GM21717 (cell line): ENCODE data around the gene SLC1A7.

Source experiments
- ATAC-seq: cut with Tn5 transposase; IDR thresholded peaks from one replicate; pipeline ENCODE4 v1.9.1; 2021; ENCODE audit warnings: mild to moderate bottlenecking, moderate library complexity; ENCODE audit not compliant: unreplicated experiment

SLC1A7 gene

DNA sequence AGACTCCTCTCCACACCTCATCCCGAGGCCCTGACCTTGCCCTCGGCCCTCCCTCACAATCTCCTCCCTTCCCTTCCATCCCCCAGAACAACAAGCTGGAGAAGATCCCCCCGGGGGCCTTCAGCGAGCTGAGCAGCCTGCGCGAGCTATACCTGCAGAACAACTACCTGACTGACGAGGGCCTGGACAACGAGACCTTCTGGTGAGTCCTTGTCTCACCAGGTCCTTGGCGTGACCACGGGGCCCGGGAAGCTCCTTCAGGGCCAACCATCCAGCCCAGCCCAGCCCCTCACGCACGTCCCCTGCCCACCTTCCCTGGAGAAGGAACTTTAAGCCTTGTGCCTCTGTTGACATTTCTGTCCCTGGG, 64.9 kb downstream of the SLC1A7 start:
- no peak for ATAC-seq

DNA sequence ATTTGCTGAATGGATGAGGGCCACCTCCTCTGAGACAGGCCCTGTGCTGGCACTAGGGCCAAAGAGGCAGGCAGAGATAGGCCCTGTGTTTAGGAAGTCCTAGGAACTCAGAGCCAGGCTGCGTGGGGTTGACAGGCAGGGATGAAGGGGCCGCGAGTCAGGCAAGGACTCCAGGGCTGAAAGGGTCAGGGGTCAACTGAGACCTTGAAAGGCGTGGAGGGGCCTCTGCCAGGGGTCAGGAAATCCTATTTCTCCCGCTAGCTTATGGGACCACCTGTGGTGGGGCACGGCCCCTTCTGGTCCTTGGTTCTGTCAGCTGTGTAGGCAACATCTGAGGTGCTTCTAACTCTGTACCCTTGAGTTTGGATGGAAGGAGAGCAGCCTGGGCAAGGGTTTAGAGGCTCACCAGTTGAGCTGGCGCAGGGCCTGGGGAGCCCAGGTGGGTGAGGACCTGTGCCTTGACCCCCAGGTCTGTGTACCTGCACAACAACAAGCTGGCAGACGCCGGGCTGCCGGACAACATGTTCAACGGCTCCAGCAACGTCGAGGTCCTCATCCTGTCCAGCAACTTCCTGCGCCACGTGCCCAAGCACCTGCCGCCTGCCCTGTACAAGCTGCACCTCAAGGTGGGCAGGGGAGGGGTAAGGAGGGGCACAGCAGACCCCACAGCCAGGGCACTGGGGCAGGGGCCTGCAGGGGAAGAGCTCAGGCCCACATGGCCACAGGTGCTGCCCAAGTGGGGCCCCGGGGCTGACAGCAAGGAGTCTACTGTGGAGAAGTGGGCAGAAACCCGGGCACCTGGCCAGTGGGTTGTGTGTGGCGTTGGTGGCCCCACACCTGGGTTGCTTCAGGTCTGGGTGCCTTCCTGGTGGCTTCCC, 65.5 kb downstream of the SLC1A7 start:
- no peak for ATAC-seq

DNA sequence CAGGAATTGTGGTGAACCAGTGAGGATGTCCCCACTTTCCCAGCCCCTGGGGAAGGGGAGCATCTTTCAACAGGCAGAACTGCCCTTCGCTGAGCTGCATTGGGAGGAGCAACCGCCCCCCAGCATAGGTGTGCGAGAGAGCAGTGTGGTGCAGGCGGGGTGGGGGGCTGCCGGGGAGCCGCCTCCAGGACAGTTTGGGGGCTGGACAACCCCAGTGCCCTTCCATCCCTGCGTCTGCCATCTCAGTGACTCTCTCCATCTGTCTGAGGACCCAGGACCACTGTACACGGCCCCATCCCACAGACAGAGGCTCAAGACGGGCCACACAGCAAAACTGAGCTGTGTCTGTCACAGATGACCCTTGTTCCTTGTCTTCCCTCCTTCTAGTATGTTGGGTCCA, 66.3 kb downstream of the SLC1A7 start:
- no peak for ATAC-seq

DNA sequence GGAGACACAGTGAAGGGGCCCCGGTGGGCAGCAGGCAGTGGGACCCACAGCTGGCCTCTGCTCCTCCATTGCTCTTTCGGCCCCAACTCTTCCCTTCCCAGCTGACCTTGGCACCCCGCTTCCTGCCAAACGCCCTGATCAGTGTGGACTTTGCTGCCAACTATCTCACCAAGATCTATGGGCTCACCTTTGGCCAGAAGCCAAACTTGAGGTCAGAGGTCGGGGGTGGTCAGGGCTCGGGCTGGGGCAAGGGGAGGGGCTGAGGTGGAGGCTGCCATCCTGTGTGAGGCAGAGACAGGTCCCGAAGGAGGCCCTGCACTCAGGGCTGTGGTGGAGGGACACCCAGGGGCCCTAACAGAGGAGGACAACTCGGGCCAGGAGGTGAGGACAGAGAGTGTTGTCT, 66.7 kb downstream of the SLC1A7 start:
- ATAC-seq, result no peak

DNA sequence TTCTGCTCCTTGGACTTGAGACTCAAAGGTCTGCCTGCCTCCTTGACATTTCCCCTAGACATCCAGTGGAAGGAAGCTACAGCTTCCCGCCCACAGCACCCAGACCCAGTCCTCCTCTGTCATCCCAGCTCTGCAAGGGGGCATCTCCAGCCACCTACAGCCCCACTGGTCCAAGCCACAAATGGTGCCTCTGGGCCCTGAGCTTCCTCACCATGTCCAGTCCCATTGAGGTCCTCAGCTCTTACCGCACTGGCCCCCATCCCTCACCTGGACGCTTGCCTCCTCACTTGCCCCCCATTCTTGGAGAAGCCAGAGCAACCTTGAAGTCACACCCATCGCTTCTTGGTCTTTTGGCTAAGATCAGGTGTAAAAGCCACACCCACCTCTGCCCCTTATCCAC, 67.2 kb downstream of the SLC1A7 start:
- ATAC-seq, result no peak

DNA sequence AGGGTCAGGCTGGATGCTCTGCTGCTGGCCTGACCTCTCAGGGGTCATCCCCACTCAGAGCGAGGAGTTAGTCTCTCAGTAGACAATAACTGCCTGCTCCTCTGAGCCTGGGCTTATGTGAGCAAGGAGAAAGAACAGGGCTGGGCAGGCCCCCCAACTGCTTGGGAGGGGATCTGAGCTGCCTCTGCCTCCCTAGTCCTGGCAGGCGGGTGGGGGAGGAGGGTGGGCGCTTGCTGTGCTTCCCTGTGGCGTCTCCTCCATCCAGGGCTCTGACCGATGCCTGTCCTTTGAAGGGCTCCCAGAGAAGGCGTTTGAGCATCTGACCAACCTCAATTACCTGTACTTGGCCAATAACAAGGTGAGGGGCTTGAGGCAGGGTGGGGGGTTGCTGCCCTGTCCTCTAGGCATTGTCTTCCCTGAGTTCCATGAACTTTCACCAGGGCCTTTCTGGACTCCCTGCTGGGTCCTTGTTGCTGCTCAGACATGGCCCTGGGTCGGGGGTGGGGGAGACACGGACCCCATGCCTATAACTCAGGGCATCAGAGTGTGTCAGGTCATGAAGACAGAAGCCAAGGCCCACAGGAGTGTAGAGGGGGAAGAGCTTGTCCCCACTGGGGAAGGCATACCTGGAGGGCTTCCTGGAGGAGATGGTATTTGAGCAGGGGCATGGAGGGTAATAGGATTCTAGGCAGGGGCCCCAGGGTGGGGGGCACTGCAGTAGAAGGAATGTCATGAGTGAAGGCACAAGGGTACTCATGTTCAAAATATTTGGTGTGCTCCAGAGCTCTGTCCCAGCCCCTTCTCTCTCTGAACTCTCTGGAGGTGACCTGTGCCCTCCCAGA, 67.9 kb downstream of the SLC1A7 start:
- no peak for ATAC-seq

DNA sequence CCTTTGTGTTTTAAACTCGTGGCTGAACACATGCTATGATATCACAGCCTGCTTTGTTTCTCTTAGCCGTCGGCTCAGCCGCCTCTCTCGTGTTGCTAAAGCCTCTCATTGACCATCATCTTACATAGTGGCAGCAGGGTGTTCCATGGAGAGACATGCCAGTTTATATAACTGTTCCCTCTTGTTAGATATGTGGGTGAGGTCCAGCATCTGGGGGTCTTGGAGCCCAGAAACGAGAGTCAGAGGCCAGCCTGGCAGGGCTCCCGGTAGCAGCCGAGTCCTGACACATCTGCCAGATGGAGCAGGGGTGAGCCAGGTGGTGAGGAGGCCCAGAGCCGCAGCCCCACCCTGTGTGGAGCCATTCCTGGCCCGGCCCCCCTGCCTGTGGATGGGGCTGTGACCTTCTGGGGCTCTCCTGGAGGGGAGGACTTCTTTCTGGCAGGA, 68.5 kb downstream of the SLC1A7 start:
- no peak for ATAC-seq

DNA sequence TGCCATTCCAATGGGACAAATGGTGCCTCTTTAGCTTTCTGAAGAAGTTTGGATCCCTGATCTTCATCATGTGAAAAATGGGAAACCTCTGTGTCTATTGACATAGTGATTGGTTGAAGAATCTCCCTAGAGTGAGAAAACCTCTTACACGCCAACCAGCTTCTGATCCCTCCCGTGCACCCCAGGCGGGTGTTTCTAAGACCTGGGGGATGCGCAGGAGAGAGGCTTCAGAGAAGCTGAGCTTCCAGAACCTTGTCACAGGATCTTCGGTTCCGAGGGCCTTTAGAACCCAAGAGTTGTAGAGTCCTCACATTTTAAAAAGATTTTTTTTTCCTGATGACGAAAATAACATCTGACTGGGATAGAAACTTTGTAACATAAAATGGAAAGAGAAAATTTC, 69.2 kb downstream of the SLC1A7 start:
- ATAC-seq, result no peak

DNA sequence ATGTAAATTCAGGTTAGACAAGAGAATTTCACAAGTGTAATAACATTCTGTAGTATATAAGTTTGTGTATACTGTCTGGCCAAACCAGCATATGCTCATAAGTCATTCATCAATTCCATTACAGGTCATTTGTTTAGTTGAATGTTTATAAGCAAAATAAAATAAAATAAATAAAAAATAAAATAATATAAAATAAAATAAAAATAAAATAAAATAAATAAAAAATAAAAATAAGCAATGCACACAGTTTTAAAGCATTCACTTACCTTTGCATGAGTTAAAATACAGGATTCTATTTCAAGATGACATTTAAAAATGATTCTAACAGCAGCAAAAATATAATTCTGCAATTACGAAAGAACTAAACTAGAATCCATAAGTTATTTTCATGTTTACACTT, 70.5 kb downstream of the SLC1A7 start:
- ATAC-seq, result no peak

DNA sequence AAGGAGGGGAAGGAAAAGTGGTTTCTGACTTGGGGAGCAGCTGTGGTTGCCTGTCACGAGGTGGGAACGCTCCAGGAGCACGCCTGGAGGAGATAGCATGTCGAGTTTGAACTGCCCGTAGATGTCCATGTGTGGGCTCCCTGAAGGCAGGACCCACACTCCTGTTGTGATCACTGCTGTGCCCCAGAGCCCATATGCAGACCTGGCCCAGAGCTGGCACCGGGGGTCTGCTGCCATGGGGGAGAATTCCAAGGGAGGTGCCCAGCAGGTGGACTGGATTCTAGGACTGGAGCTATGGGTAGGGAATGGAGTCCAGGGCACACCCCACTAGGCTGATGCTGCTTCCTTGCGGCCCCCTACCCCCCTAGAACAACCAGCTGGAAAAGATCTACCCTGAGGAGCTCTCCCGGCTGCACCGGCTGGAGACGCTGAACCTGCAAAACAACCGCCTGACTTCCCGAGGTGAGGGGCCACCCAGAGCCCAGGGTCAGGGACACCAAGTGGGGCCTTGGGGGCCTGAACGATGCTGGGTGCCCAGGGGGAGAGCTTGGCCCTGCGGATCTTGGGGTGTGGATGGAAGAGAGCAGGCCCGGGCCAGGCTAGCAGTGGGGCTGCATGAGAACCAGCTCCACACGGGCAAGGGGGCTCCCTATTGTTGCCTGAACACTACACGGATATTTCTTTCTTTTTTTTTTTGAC, 71.1 kb downstream of the SLC1A7 start:
- no peak for ATAC-seq

DNA sequence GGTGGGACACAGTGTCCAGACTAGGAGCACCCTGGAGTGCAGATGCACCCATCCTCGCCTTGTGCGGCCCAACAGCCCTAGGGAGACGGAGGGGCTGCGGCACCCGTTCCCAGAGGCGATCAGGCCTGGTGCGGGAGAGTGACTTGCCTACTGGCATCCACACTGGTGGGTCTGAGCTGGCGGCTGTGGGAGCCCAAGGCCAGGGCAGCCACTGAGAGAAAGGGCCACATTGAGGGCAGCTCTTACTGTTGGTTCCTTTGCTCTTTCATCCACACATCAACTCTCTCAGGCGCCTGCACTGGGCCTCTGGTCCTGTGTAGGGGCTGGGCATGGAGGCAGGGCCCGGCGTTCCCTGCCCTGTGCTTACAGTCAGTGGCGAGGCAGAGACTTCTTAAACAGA, 71.8 kb downstream of the SLC1A7 start:
- ATAC-seq, result no peak

DNA sequence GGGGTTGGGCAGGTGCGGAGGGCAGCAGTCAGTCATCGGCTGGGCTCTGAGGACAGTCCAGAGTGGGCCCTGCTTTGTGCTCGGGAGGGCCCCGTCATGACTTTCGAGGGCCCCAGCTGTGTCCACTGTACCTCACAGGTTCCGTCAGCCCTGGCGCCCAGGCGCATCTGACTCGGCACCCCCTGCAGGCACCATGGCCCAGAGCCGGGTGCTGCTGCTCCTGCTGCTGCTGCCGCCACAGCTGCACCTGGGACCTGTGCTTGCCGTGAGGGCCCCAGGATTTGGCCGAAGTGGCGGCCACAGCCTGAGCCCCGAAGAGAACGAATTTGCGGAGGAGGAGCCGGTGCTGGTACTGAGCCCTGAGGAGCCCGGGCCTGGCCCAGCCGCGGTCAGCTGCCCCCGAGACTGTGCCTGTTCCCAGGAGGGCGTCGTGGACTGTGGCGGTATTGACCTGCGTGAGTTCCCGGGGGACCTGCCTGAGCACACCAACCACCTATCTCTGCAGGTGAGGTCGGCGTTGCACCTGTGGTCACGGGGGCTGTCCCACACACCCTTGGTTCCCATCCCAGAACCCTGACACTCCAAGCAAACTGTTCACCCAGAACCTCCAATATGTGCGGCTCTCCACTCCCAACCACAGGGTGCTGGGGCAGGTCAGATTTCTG, 72.6 kb downstream of the SLC1A7 start:
- ATAC-seq, result no peak

DNA sequence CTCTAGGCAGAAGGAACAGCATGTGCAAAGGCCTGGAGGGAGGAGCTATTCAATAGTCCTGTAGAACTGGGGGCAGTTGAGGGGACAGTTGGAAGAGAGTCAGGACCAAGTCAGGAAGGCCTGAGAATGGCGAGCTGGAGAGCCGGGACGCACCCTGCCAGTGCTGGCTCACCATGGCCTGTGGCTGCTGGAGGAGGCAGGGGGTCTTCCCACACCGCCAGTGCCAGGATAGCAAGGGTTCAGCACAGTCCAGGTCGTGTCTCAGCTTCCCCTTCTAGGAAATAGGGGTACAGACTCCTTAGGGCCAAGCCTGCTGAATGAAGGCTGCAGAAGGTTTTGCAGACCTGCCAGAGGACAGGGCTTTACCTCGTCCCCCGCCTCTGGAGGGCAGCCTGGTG, 73.2 kb downstream of the SLC1A7 start:
- no peak for ATAC-seq

DNA sequence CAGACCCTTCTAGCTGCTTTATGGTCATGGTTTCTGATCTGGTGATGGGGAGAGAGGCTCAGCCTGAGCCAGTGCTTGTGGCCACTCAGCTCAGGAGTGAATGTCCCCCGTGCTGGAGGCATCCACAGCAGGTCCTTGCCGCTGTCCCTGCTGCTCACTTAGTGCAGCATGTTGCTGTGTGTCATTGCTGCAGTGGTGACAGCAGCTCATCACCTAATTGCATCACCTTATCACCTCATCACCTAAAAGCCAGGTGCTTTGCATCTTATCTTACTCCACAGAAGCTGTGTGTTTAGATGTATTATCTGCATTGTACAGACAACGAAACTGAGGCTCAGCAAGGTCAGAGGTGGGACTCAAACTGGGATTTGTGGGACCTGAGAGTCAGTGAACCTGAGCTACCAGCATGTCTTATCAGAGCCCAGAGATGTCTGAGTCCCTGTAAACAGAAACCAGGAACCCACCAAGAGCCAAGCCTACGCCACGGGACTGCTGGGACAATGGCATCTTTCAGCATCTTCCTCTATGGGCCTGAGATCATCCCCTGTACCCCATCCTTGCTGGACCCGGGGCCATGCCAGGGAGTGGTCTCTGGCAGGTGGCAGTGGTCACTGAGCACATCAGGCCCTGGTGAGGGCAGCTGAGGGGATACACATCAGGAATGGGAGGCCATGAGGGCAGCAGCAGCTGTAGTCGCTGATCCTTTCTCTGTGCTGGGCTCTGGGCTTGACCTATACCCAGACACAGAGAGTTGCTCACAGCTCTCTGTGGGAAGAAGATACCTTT, 73.9 kb downstream of the SLC1A7 start:
- no peak for ATAC-seq

DNA sequence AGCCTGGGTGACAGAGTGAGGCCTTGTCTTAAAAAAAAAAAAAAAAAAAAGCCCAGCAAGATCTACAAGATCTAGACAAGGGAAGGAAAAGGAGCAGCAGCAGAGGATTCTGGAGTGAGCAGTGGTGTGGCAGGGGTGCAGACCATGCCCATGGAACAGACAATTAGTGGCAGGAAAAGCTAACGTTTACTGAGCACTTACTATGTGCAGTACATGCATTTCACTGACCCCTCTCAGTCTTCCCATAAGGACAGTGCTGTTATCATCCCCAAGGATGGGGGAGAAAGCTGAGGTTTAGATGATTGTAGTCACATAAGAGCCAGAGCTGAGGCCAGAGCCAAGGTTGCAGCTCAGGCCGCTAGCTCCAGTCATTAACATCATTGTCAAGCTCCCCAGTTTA, 74.6 kb downstream of the SLC1A7 start:
- no peak for ATAC-seq

DNA sequence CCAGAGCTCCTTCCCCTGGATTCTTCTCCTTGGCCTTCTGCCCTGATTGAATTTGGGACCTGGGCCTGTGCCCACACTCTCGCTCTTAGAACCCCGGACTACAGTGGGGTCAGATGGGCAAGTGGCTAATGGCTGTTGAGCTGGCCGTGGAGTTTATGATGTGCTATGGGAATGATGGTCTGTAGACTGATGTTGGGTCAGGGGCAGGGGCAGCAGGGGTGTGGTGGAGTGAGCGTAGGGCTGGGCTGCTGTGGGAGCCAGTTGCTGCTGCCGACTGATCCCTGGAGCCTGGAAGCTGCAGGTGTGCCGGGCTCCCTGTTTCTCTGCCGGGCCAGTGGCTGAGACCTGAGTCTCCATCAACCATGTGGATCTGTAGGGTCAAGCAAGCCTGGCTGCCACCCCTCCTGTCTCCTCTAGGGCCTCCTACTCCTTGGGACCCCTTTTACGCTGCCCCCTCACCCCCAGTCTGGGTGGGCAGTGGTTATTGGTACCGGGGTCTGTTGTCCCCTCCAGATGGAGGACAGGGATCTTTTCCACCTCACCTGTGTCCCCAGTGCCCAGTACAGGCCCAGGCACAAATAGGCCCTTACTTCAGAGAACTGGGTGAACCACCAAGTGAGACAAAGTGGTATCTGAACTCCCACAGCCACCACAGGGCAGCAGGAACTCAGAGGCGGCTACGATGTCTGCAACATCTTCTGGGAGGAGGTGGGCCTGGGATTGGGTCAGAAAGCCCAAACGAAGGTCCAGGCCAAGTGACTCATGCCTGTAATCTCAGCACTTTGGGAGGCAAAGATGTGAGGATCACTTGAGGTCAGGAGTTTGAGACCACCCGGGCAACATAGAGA, 75.3 kb downstream of the SLC1A7 start:
- no peak for ATAC-seq

DNA sequence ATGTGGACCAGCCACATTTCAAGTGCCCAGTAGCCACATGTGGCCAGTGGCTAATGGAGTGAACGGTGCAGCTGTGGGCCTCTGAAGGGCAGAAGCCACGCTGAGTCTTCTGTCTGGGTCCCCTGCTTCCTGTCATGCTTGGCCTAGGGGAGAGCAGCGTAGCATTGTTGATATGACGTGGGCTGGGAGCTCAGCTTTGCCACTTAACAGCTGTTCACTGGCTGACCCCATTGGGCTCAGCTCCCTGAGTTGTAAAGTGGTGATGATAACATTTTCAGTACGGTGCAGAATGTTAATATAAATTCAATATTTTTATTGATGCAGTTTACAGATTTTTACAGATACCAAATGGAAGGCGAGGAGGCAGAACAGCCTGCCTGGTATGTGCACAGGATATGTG, 76.0 kb downstream of the SLC1A7 start:
- ATAC-seq, result no peak

DNA sequence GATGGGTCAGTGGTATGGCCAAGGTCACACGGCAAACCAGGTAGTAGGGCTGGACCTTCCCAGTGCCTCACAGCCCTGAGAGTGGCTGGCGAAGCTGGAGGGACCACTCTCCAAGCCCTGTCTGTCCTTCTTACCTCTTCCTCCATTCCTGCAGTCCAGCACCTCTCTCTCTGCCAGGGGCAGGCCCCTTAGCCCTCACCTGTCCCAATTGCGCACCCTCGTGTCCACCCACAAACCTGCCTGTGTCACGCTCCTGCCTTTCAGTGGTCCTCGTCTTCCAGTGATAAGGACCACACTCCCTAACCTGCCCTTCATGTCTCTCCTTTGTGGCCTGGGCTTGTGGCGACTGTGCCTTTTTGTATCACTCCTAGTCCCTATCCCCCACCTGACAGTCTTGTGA, 77.0 kb downstream of the SLC1A7 start:
- no peak for ATAC-seq

DNA sequence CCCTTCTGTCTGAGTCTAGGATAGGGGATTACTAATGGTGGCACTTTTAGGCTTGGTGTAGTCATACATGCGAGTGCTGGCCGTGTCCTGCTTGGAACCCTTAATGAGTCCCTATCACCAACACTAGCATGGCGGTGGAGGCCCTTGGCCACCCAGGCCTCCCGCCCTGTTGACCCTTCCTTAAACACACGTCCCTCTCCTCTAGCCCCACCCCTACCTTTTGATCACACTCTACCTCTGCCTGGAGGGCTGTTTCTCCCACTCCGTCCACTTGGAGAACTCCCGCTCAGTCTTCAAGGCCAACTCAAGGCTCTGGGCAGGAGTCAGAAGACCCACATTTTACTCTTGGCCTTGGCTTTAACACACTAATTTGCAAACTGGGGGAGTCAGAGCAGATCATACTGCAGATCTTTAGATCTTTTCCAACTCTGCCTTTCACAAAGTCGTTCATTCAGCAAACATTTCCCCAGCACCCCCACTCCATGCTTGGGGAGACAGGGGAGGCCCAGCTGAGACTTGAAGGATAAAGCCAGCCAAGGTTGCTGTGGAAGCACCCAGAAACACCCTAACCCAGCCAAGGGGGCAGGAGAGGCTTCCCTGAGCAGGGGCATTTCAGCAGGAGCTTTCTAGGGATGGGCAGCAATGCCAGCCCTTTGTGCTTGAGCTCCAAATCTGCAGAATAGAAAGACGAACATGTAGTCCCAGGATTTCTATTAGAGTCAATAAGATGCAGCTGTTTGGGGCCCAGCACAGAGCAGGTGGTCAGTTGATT, 78.5 kb downstream of the SLC1A7 start:
- no peak for ATAC-seq
